KG1 (cell line): Measurements from ENCODE around the gene SLC35C1.

Experiments used
- DNase-seq: peaks from one replicate; lab custom pipeline; 2025; lab: John Stamatoyannopoulos, UW

SLC35C1 gene

DNA sequence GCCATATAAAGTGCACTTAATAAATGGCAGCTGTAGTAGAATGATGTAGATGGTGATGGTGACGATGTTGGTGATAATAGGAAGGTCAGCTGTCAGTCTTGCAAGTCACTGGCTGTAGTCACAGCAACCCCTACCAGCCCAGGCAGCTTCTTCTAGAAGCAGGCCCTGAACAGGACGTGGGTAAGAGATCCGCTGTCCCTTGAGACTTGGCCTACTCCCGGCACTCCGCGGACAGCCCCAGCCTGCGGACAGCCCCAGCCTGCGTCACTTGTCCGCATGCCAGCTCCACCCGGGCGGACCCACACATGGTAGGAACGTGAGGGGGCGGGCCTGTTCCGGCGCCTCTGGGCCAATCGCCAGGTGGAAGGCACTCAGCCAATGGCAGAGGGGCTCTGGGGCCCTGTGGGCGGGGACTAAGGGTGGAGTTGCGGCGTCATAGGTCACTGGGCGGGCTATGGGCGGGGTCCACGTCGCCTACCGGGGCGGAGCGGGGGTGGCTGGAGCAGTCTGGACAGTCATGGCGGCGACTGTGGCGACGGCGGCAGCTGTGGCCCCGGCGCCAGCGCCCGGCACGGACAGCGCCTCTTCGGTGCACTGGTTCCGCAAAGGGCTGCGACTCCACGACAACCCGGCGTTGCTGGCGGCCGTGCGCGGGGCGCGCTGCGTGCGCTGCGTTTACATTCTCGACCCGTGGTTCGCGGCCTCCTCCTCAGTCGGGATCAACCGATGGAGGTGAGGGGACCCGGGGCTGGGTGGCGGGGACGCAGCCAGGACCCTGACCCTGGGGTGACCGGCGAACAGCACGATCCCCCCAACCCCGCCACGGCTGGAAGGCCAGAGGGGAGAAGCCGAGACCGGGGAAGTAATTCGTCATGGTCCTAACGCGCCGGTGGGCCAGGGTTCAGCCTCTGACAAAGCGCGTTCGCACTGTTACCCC lies 42.3 kb downstream of the SLC35C1 start, which contains the start of gene CRY2:
Gene CRY2, plus strand, starts transcription at position 502 of the 937 bp plus-strand sequence. Its CDS starts 16 bp downstream, at position 518.
- peak; percentile 92 for DNase-seq

DNA sequence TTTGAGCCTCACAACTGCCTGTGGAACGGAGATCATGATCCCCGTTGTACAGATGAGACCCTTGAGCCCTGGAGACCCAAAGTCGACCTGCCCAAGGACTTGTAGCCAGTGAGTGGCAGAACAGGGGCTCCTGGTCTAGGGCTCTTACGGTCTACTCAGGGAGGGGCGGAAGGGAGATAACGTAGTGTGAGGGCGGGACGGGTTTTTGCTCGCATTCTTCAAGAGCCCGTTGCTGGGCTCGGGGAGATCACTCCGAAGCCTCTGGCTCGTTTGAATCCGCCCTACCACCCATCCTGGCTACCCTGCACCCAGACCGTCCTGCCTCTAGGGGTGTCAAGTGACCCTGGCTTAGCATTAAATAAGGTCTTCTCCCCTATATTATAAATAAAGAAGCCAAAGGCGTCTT lies 43.0 kb downstream of the SLC35C1 start:
- peak; percentile 53 for DNase-seq

DNA sequence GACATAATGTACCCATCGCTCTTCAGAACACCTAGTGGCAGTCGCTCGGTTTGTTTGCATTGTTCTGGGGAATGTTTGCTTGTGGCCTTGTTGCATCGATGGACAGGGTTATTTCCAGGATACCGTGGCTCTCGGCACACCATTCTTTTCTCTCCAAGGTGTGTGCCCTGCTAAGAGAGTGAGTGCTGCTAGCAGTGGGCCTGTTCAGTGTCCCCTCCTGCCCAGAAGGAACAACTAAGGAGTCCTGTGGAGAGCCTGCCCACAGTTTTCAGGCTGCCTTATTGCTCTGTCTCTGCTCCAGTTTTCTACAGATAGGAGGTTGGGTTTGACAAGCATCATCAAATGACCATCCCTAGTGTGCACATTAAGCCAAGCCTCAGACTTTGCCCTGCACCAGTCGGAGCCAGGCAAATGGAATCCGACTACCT lies 43.7 kb downstream of the SLC35C1 start:
- no peak for DNase-seq

DNA sequence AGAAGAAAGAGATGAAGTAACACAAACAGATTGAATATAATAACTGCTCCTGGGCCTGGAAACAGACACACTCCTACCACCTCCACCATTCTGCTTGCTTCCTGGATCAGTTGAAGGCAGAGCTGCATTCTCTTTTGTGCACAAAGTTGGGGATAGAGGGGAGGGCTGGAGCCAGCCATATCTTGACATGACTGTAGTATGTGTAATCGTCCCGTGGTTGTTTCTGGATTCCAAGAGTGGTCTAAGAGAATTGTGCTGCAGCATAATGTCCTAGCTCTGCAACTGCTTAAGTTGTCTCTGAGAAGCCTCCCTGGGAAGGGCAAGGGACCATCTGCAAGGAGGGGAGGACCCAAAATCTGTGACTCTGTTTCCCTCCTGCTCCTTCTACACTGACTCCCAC lies 45.5 kb downstream of the SLC35C1 start:
- DNase-seq, result no peak

DNA sequence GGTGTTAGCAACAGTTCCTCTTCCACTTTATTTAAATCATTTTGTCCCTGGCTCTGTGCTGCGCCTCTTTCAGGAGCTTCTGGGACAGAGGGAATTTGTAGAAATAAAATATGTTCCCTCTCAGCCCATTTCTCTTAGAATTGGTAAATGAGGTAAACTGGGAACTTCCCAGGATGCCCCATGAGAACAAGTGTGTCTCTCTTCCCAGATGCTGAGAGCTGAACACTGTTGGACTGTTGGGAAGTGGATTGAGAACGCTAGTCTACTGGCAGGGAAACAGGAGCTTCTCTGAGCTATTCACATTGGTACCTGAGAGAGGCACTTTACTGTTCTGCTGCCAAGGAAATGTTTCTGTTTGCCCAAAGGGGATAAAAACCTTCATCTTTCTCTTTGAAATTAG lies 46.3 kb downstream of the SLC35C1 start:
- DNase-seq, result no peak

DNA sequence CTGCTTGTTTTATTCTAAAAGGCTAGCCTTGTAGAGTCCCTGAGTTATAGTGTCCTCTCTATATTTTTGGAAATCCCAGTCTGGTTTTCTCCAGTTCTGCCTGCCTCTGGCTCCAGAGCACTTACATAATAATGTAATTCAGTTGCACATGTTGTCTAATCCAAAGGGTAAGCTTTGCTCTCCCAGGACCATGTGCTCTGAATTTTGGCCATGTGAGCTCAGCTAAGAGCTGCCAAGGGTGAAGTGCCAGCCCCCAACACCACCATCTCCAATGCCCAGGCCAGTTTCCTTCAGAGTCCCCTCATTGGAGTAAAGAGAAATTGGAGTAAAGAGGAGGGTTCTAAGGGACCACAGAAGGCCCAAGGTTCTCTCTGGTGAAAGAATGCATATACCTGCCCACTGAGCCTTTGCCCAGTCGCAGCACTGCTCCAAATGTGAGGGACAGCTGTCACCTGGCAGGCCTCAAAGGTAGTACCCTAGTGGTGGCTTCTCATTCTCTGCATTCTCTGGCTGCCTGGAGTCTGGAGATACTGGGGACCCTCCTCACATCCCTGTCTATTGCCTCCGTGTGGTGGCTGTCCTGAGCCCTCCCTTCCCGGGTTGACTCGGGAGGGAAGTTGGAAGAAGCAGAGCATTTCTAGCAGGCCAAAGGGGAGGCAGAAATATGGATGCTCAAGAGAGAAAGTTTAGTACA lies 47.2 kb downstream of the SLC35C1 start:
- no peak for DNase-seq

DNA sequence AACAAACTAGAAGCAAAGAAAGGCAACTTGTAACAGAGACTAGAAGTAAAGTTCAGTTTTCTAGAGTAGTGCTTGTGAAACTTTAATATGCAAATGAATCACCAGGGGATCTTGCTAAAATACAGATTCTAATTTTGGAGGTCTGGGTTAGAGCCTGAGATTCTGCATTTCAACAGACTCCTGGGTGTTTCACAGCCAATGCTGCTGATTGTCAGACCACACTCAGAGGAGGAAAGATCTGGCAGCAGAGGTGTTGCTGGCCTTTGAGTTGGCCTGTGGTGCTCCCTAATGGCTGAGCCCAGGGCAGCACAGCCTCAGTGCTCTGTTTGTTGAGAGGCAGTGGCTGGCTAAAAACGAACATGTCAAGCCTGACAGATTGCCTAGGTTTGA lies 47.8 kb downstream of the SLC35C1 start:
- no peak for DNase-seq

DNA sequence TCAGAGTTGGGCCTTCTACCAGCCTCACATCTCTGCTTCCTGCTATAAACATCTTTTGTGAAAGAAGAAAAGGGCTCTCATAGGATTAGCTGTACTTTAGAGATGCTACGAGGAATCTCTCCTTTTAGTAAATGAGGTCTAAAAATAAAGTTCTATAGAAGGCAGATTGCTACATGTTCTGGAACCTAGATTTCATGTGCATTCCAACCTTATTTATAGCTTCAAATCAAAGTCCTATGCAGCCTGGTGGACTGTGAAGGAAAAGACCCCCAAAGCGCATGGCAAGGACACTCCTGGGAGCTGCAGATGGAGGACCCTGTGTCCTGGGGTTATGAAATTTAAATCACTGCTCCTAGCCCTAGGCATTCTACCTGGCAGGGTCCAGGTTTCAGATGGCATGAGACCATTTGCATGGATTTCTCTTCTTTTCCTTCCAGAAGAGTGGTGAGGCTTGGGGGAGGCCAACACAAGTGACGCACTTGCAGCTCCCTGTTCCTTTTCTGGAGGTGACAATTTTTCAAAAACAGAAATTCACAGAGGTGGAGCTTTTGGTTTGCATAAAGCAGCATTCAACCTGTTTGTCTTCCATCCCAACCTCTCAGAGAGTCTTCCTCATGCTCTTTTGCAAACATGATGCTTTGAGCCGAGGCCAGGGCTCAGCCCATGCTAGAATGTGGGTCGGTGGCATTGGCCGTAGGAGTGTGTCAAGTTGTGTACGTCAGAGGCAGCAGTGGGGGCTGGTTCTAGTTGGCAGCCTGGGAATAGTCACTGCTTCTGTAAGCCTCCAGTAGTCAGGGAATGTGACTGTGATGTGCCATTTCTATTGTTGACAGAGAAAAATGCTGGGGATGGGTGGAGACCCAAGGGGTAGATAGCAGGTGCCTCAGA lies 48.6 kb downstream of the SLC35C1 start:
- DNase-seq, result no peak

DNA sequence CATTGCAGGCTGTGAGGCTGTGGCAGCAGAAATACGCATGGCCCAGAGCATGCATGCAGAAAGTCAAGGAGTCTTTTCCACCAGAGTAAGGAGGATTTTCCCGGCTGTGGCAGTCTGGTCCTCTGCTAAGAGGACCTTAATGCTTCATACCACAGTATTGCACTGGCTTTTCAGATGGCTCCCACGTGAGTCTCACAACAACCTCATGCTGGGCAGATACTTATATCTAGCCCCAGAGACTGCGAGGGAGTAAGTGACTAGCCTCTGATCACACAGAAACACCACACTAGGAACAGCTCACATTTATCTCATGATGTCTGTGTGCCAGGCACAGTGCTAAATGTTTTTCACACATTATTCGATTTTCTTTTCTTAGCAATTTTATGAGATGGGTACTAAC lies 50.4 kb downstream of the SLC35C1 start:
- DNase-seq, result no peak

DNA sequence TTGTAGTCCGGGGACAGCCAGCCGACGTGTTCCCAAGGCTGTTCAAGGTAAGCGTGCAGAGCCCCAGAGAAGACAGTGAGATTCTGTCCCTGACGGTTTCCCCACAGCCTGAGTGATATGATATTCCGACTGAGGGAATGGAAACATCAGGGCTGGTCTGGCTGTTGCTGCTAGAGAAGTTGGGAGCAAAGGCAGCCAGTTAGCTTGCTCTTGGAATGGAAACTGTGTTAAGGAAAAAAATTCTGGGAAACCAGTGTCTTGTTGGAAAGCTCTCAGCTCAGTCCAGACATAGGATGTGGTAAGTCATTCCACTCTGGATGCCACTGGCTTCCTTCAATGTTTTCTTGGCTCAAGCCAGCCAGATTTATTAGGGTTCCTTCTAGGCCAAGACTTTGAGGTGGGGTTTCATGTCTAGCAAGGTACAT lies 51.1 kb downstream of the SLC35C1 start:
- no peak for DNase-seq

DNA sequence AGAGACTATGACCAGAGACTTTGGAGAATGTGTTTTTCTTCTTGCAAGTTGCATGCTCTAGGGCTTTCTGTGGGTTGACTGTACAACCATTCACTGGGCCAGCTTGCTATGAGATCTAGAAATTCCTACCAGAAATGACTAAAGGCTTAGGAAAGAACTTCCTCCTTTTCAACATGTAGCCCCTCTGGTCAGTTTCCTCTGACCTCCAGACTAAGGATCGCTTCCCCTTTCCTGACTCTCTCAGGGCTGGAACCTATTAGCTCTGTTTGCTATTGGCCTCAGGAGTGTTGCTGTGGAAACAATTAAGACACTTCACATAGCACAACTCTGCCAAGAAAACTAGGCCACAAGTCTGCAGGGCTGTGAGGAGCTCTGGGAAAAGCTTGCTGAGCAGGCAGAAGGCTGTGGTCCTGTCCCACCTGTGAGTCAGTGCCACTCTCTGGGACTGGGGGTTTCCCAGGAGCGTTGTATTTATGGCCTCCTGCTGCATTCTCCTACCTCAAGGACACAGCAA lies 53.1 kb downstream of the SLC35C1 start:
- DNase-seq, result no peak

DNA sequence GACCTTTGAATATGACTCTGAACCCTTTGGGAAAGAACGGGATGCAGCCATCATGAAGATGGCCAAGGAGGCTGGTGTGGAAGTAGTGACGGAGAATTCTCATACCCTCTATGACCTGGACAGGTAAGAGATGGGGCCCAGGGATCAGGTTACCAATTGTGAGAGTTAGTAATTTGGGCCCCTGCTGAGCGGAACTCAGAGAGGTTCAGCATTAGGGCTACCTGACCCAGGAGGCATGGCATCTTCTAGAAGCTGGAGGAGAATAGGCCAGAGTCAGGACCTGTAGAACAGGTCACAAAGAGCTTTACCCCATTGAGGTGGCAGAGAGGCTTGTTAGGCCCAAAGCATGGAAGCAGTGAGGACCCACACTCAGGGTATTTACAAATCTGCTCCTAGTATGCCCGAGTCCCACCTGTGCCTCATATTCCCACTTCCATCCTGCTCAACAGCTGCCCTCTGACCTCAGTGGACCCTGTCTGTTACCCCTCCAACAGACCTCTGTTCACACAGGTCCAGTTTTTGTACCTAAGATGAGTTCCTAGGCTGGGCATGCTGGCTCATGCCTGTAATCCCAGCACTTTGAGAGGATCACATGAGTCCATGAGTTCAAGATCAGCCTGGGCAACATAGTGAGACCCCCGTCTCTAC lies 53.9 kb downstream of the SLC35C1 start:
- no peak for DNase-seq

DNA sequence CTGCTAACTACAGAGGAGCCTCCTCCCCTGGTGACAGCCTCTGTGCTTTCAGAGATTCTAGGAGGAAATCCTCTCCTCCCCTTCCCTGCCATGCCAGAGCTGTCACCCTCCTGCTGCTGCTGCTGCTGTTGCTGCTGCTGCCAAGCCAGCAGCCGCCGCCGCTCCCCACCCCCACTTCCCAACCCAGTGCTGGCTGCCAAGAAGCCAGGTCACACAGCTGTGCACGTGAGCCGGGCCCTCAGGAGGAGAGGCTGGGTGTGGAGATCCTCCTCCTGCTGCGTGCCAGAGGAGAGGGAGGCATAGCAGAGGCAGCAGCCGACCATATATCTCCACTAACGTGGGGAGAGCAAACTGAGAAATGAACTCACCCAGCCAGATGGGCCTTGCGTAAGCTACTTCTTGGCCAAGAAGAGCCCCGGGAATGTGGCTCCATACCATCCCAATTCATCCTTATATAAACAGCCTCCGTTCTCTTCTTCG lies 54.8 kb downstream of the SLC35C1 start:
- DNase-seq, result no peak

DNA sequence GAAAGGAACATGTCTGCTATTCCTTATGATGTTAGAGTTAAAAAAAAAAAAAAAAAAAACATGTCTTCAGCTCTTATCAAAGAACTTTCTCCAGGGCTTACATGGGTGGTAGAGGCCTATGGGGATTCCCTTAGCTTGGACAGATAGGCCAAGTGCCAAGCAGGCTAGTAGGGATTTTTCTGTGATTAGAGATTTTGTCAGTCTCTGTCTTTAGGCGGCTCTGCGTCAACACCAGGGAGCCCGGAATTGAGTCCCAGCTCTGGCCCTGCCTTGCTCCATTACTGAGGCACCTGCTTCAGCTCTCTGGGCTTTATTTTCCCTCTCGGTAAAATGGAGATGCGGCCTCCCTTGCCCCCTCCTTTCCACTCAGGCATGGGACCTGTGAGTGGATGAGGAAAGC lies 55.4 kb downstream of the SLC35C1 start:
- no peak for DNase-seq

DNA sequence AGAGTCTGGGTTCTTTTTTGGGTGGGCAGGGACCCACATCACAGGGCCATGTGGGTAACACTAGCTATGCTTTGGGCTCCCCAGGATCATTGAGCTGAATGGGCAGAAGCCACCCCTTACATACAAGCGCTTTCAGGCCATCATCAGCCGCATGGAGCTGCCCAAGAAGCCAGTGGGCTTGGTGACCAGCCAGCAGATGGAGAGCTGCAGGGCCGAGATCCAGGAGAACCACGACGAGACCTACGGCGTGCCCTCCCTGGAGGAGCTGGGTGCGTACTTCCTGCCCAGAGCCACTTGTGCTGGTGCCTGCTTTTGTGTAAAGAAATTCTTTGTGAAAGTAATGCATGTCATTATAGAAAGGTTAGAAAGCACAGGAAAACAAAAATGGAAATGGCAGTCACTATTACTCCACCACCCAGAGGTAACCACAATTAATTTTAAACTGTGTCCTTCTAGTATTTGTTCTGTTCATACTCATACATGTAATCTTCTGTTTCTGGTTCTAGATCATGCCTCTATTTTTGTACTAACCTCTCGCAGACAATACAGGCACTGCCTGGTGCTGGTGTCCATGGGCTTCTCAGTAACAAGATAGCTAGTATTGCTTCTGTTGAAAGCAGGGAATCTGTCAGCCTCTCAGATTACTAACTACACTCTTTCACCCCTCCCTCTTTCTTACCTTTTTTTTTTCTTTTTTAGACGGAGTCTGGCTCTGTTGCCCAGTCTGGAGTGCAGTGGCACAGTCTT lies 56.0 kb downstream of the SLC35C1 start:
- DNase-seq, result no peak
